GM18868 (cell line): Measurements from ENCODE around the gene S100A10.

Experiments used
- ATAC-seq: cut with Tn5 transposase; IDR thresholded peaks from one replicate; pipeline ENCODE4 v1.9.1; 2021; ENCODE audit warnings: mild to moderate bottlenecking, moderate library complexity; ENCODE audit not compliant: unreplicated experiment

Gene S100A10

GRCh38 chr1:151988405-151988923 lies 5.2 kb downstream of the S100A10 start:
- ATAC-seq = no peak

GRCh38 chr1:151986501-151987190 lies 7.0 kb downstream of the S100A10 start:
- no peak for ATAC-seq

GRCh38 chr1:151985768-151986167 lies 7.9 kb downstream of the S100A10 start:
- no peak for ATAC-seq

- ATAC-seq = no peak
Measured at GRCh38 chr1:151985270-151985669, 8.4 kb downstream of the S100A10 start.

- ATAC-seq = no peak
Measured at GRCh38 chr1:151984313-151984956, 9.2 kb downstream of the S100A10 start.

- ATAC-seq = no peak
Measured at GRCh38 chr1:151982300-151983005, 11.2 kb downstream of the S100A10 start.

- ATAC-seq = no peak
Measured at GRCh38 chr1:151981178-151981525, 12.5 kb downstream of the S100A10 start.

GRCh38 chr1:151980287-151981177 lies 13.1 kb downstream of the S100A10 start:
- ATAC-seq = no peak

- ATAC-seq = no peak
Measured at GRCh38 chr1:151978922-151979321, 14.7 kb downstream of the S100A10 start.

GRCh38 chr1:151977662-151978230 lies 15.9 kb downstream of the S100A10 start:
- ATAC-seq = no peak

- no peak for ATAC-seq
Measured at GRCh38 chr1:151976858-151977257, 16.8 kb downstream of the S100A10 start.

GRCh38 chr1:151976015-151976343 lies 17.7 kb downstream of the S100A10 start:
- ATAC-seq = no peak

GRCh38 chr1:151975311-151976014 lies 18.2 kb downstream of the S100A10 start:
- ATAC-seq = no peak

GRCh38 chr1:151972542-151973248 lies 21.0 kb downstream of the S100A10 start:
- no peak for ATAC-seq

- no peak for ATAC-seq
Measured at GRCh38 chr1:151970626-151971025, 23.0 kb downstream of the S100A10 start.

GRCh38 chr1:151970128-151970527 lies 23.5 kb downstream of the S100A10 start:
- no peak for ATAC-seq

GRCh38 chr1:151968791-151969399 lies 24.8 kb downstream of the S100A10 start:
- ATAC-seq = no peak

- ATAC-seq = no peak
Measured at GRCh38 chr1:151968058-151968457, 25.6 kb downstream of the S100A10 start.

- ATAC-seq = no peak
Measured at GRCh38 chr1:151967091-151967490, 26.6 kb downstream of the S100A10 start.
